Subcutaneous abdominal adipose tissue (tissue), 5 donors: ENCODE data around the gene CCDC148.

Experiments
- H3K27ac ChIP-seq: one replicate; pipeline ENCODE4 v1.7.0; 2013; ENCODE audit warnings: low read depth, mild to moderate bottlenecking, inconsistent platforms, low read length, moderate library complexity
- H3K27me3 ChIP-seq, 5 donors: one replicate each; pipeline ENCODE4 v1.7.0; 2013; ENCODE audit warnings: low read length in 5 of 5, inconsistent platforms in 1 of 5; ENCODE audit not compliant: control insufficient read depth in 5 of 5, insufficient read depth in 4 of 5
- H3K36me3 ChIP-seq, 5 donors: one replicate each; pipeline ENCODE4 v1.7.0; 2013; ENCODE audit warnings: low read length in 5 of 5; ENCODE audit not compliant: control insufficient read depth in 5 of 5, insufficient read depth in 5 of 5
- H3K4me1 ChIP-seq, 5 donors: one replicate each; pipeline ENCODE4 v1.7.0; 2013; ENCODE audit warnings: low read length in 5 of 5, mild to moderate bottlenecking in 3 of 5, moderate library complexity in 1 of 5; ENCODE audit not compliant: control insufficient read depth in 5 of 5, insufficient read depth in 5 of 5
- H3K4me3 ChIP-seq, 5 donors: one replicate each; pipeline ENCODE4 v1.7.0; 2013; ENCODE audit warnings: low read length in 5 of 5, low read depth in 1 of 5
- H3K9ac ChIP-seq, 5 donors: one replicate each; pipeline ENCODE4 v1.7.0; 2013; ENCODE audit warnings: low read length in 5 of 5, mild to moderate bottlenecking in 4 of 5, moderate library complexity in 3 of 5
- H3K9me3 ChIP-seq, 5 donors: one replicate each; pipeline ENCODE4 v1.7.0; 2013; ENCODE audit warnings: low read length in 5 of 5; ENCODE audit not compliant: control insufficient read depth in 5 of 5
- donor health status: healthy.
- donor health status: healthy.
- donor health status: healthy.
- donor health status: healthy.
- donor health status: healthy.

CCDC148 gene

DNA sequence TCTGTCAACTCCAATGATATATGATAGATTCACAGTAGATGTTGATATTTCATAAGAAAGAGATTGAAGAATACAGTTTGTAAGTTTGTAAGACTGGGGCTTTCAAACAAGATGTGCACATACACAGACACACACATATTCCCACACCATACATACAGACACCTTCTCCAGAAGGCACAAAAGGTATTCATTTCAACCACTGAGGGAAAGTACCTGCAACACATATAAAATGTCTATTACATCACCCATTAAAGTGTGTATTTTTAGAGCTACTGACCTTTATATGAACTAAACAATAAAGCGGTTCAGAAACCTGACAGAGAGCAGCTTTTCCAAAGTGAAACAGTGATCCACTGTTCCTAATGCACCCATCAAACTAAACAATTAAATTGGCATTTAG lies 53.3 kb downstream of the CCDC148 start:
- Histone ChIP-seq H3K4me3 (no peak overlapping the region), H3K9me3 (peaks cover 0 to 3% (median 0%) of the 10 kb centered on the region in 5 donors), H3K4me1 (no peaks in the 10 kb centered on the region), H3K27me3 (no peaks in the 10 kb centered on the region), H3K9ac (no peak overlapping the region), H3K27ac (no peak overlapping the region), H3K36me3 (no peaks in the 10 kb centered on the region)

DNA sequence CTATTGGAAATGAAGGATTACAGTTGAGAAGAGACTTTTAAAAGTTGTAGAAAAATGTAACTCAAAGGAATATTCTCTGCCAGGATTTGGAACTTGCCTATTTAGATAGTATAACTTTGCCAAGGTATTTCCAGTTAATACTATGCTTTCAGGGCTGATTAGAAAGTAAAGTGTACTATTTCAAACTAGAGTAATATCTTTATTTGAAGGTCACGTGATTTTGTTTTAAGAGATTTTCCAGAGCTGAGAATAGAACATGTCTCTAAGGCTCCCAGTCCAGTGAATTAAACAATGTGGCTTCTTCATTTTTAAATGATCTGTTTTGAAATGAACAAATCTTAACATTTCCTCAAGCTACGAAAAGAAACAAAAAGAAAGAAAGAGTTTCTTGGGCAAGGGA lies 53.9 kb downstream of the CCDC148 start:
- Histone ChIP-seq H3K9me3 (peaks cover 0 to 3% (median 0%) of the 10 kb centered on the region in 5 donors), H3K36me3 (no peaks in the 10 kb centered on the region), H3K4me1 (no peaks in the 10 kb centered on the region), H3K4me3 (no peak overlapping the region), H3K9ac (no peak overlapping the region), H3K27me3 (no peaks in the 10 kb centered on the region), H3K27ac (no peak overlapping the region)

DNA sequence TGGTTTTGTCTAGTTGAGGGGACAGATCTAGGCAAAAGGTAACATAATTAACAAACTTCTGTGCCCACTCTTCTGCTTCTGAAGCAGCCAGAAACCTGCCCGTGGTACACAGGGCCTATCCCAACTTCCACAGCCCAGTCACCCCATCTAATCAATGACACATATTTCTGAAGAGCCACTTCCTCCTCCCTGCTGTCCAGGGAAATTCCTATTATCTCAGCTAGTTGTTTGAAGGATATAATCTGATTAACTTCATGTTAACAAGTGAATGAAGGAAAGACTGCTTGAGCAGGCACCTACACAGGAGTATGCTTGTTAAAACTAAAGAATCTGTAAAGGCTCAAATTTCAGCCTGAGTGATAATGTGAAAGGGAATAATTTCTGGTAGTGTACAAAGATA lies 61.4 kb downstream of the CCDC148 start:
- Histone ChIP-seq H3K27ac (no peak overlapping the region), H3K36me3 (no peaks in the 10 kb centered on the region), H3K4me1 (no peaks in the 10 kb centered on the region), H3K9me3 (peaks cover 0 to 3% (median 0%) of the 10 kb centered on the region in 5 donors), H3K4me3 (no peak overlapping the region), H3K9ac (no peak overlapping the region), H3K27me3 (no peaks in the 10 kb centered on the region)

DNA sequence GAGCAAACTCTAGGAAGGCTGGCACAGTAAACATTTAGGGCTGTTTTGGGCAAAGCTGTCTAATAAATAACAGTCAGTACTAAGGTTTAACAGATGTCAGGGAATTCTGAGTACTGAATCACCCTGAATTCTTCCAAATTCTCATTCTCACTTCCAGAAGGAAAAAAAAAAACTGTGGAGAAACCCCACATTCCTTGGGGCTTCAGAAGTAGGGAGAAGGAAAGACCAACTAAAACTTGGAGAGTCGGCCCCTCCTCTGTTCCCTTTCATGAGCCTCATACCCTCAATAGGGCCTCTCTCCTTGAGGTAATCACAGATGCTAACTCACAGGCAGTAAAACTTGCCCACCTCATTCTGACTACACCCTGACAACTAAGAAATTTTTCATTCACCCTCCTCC lies 62.1 kb downstream of the CCDC148 start:
- Histone ChIP-seq H3K36me3 (no peaks in the 10 kb centered on the region), H3K4me1 (no peaks in the 10 kb centered on the region), H3K27ac (no peak overlapping the region), H3K4me3 (no peak overlapping the region), H3K9me3 (no peaks in the 10 kb centered on the region), H3K27me3 (no peaks in the 10 kb centered on the region), H3K9ac (no peak overlapping the region)

DNA sequence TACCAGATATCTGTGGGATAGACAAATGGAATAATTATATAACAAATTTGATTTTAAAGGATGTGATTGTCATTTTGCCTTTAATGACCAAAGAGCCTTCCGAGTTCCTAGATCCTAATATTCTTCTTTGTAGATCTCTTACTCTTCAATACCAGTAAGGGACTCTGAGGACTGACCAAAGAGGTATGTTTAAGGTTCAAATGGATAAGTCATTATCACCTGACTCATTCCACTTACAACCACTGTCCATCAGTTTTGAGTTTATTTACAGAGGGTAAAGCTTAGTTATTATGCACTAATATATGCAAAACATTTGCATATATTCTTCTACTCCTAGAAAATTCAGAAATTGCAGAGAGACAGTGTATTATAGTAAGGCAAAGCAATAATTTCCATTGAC lies 62.7 kb downstream of the CCDC148 start:
- H3K9me3 ChIP-seq: no peaks in the 10 kb centered on the region
- no peak overlapping the region for H3K9ac ChIP-seq
- no peak overlapping the region for H3K4me3 ChIP-seq
- no peaks in the 10 kb centered on the region for H3K27me3 ChIP-seq
- H3K27ac ChIP-seq: no peak overlapping the region
- no peaks in the 10 kb centered on the region for H3K4me1 ChIP-seq
- no peaks in the 10 kb centered on the region for H3K36me3 ChIP-seq

DNA sequence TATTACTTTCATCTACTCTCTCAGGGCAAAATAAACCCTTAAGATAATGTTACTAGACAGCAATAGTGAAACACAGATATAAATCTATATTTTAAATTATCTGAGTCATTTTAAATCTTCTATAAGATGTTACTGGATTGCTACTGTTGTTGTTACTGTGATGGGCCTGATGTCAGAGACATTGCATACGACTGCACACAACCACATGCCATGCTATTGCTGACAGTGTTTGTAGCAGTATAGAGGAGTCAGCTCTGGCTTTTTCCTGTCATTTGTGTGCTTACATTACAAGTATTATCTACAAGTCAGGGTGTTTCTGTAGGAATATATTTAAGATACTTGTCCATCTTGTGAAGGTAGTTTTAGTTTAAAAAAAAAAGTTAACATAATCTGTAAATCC lies 63.9 kb downstream of the CCDC148 start:
- Histone ChIP-seq H3K36me3 (no peaks in the 10 kb centered on the region), H3K9me3 (no peaks in the 10 kb centered on the region), H3K9ac (no peak overlapping the region), H3K27me3 (no peaks in the 10 kb centered on the region), H3K4me1 (no peaks in the 10 kb centered on the region), H3K27ac (no peak overlapping the region), H3K4me3 (no peak overlapping the region)

DNA sequence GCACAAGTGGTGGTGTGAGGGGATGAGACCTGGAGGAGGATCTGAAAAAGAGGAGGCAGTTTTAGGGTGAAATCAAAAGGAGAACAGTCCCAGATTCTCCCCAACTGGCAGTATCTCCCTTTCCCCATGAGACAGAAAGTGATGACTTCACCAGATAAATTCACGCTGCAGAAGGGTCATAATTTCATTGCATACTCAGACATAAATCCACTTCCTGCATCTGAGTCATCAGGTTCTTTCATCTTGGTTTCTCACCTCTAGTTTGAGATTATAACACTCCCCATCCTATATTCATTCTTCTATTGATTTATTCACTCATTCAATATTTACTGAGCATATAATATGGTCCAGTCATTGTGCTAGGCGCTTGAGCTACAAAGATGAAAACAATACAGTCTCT lies 64.7 kb downstream of the CCDC148 start:
- no peaks in the 10 kb centered on the region for H3K9me3 ChIP-seq
- no peak overlapping the region for H3K27ac ChIP-seq
- H3K9ac ChIP-seq: no peak overlapping the region
- H3K4me3 ChIP-seq: no peak overlapping the region
- H3K4me1 ChIP-seq: no peaks in the 10 kb centered on the region
- H3K36me3 ChIP-seq: no peaks in the 10 kb centered on the region
- H3K27me3 ChIP-seq: no peaks in the 10 kb centered on the region

DNA sequence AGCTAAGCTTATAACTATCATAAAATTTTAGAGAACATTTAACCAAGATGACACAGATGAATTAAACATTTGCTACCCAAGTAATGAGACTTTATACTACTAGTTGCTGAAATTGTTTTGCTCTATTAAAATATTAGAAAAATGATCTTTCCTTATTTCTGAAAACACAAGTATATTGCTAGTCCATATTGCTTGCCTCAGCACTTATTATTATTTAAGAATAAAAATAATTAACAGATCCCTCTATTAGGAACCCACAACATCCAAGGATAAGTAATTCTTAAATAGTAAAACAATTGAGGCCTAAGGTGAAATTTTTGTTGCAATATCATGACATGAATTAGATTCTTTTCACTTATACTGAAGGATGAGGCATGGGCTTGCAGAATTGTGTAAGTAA lies 65.2 kb downstream of the CCDC148 start:
- Histone ChIP-seq H3K9ac (no peak overlapping the region), H3K4me3 (no peak overlapping the region), H3K36me3 (no peaks in the 10 kb centered on the region), H3K4me1 (no peaks in the 10 kb centered on the region), H3K27me3 (no peaks in the 10 kb centered on the region), H3K27ac (no peak overlapping the region), H3K9me3 (no peaks in the 10 kb centered on the region)

DNA sequence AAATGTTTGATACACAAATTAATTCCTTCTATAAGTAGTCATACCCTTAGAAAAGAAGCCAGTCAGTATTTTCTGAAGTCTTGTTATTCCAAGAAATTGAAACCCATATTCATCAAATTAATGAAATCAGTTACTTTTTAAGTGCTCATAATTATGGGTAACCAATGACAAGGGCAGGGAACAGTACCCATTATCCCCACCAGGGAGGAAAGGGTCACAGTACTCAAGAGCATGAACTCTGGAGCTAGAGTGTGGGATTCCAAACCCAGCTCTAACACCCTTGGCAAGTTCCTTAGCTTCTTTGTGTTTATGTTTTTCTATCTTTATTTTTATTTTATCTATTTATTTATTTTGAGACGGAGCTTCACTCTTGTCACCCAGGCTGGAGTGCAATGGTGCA lies 68.4 kb downstream of the CCDC148 start:
- Histone ChIP-seq H3K9ac (no peak overlapping the region), H3K9me3 (no peaks in the 10 kb centered on the region), H3K4me1 (no peaks in the 10 kb centered on the region), H3K27ac (no peak overlapping the region), H3K4me3 (no peak overlapping the region), H3K36me3 (no peaks in the 10 kb centered on the region), H3K27me3 (no peaks in the 10 kb centered on the region)

DNA sequence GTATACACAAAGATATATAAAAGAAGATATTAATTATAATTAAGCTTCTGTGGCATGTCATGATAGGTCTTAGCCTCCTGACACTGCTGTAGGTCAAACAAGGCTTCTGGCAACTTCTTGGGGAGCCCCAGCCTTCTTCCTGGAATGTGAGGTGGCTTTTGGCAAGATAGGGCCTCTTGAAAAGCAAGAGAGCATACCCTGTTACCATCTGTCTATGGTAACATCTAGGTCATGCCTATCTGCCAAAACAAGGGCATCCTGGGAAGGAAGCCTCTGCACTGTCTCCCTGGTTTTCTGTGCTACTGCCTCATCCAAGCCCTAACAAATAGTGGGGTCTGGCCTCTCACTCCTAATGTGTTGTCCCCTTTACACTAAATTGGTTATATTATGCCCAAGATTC lies 70.9 kb downstream of the CCDC148 start:
- H3K27me3 ChIP-seq: no peaks in the 10 kb centered on the region
- H3K27ac ChIP-seq: no peak overlapping the region
- H3K4me3 ChIP-seq: no peak overlapping the region
- no peaks in the 10 kb centered on the region for H3K4me1 ChIP-seq
- H3K9ac ChIP-seq: no peak overlapping the region
- H3K9me3 ChIP-seq: peaks cover 0 to 3% (median 0%) of the 10 kb centered on the region in 5 donors
- H3K36me3 ChIP-seq: no peaks in the 10 kb centered on the region

DNA sequence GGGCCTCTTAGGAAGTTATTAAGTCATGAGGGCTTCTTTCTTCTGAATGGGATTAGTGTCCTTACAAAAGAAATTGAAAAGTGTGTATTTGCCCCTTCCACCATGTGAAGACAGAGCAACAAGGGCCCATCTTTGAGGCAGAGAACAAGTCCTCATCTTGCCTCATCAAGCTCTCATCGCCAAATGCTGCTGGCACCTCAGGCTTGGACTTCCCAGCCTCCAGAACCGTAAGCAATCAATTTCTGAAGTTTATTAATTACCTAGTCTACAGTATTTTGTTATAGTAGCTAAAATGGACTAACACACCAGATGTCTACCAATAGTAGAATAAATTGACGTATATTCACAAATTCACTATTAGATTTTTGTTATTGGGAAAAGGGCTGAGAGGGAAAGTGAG lies 74.6 kb downstream of the CCDC148 start:
- no peaks in the 10 kb centered on the region for H3K36me3 ChIP-seq
- H3K9me3 ChIP-seq: peaks cover 0 to 3% (median 0%) of the 10 kb centered on the region in 5 donors
- no peak overlapping the region for H3K27ac ChIP-seq
- no peak overlapping the region for H3K4me3 ChIP-seq
- H3K9ac ChIP-seq: no peak overlapping the region
- H3K4me1 ChIP-seq: no peaks in the 10 kb centered on the region
- H3K27me3 ChIP-seq: no peaks in the 10 kb centered on the region
